H54 (cell line): ENCODE measurements around the gene MFSD6.
A peak's percentile ranks its signal among the peaks of the same experiment; 100 is the strongest.
"Not testable (repeated sequence)": the region's sequence is repeated elsewhere in the genome, so short reads cannot be mapped to it uniquely, and the experiment has no call there.

ENCODE experiments used
- DNase-seq: peaks from one replicate; pipeline ENCODE4 v3.0.0; 2011; ENCODE audit warnings: low spot score, mixed read lengths; ENCODE audit not compliant: insufficient read length
- FAIRE-seq: peaks from 3 replicates; lab custom pipeline; 2011; peaks lifted over from hg19 to GRCh38; lab: Jason Lieb, UNC
- POLR2A ChIP-seq: IDR thresholded peaks from 2 replicates; pipeline ENCODE4 v1.6.1; 2011; ENCODE audit warnings: low read depth, mild to moderate bottlenecking, low read length

Gene MFSD6

GRCh38 chr2:190407662-190408537, at the start of gene MFSD6:
Gene MFSD6 (plus strand): TSS chr2:190408355. CDS start chr2:190436030, 27,675 bp downstream.
- DNase-seq (peak; percentile 41), FAIRE-seq (no peak)
- TF ChIP-seq POLR2A: no peak; the same call in 1 of the 2 replicates

GRCh38 chr2:190358655-190359448, 49.3 kb upstream of the MFSD6 start:
- not testable (repeated sequence) for DNase-seq, FAIRE-seq

GRCh38 chr2:190360561-190360960, 47.6 kb upstream of the MFSD6 start:
- no peak for FAIRE-seq
- TF ChIP-seq POLR2A: no peak
- no peak for DNase-seq

- no peak for DNase-seq
- no peak for TF ChIP-seq POLR2A
- FAIRE-seq: no peak
These were observed 47.2 kb upstream of the MFSD6 start for GRCh38 chr2:190360965-190361364.

GRCh38 chr2:190361572-190361971, 46.6 kb upstream of the MFSD6 start:
- no peak for DNase-seq
- FAIRE-seq: no peak
- TF ChIP-seq POLR2A: no peak

- FAIRE-seq (peak; percentile 11), DNase-seq (no peak)
- no peak for TF ChIP-seq POLR2A
These were observed 45.3 kb upstream of the MFSD6 start for GRCh38 chr2:190362894-190363293.

GRCh38 chr2:190365499-190366204, 42.5 kb upstream of the MFSD6 start:
- TF ChIP-seq POLR2A: no peak
- DNase-seq: no peak
- no peak for FAIRE-seq

GRCh38 chr2:190366248-190366753, 41.9 kb upstream of the MFSD6 start:
- no peak for DNase-seq
- FAIRE-seq: no peak
- TF ChIP-seq POLR2A: no peak

- no peak for DNase-seq
- no peak for TF ChIP-seq POLR2A
- FAIRE-seq: no peak
These were observed 41.1 kb upstream of the MFSD6 start for GRCh38 chr2:190367091-190367490.

- TF ChIP-seq POLR2A: no peak
- DNase-seq (no peak), FAIRE-seq (no peak)
These were observed 38.5 kb upstream of the MFSD6 start for GRCh38 chr2:190369635-190370034.

GRCh38 chr2:190376083-190376482, 32.1 kb upstream of the MFSD6 start:
- FAIRE-seq (no peak), DNase-seq (no peak)
- no peak for TF ChIP-seq POLR2A

GRCh38 chr2:190376591-190377245, 31.4 kb upstream of the MFSD6 start:
- DNase-seq (no peak), FAIRE-seq (no peak)
- no peak for TF ChIP-seq POLR2A

- DNase-seq: no peak
- FAIRE-seq: no peak
- TF ChIP-seq POLR2A: no peak
These were observed 29.3 kb upstream of the MFSD6 start for GRCh38 chr2:190378880-190379237.
